ENCODE data around the gene PDCD4.

The PDCD4 gene

GRCh38 chr10:110947061-110947595, 75.4 kb downstream of the PDCD4 start:
- no peak overlapping the region for H3K4me3 ChIP-seq (ENCODE audit: control insufficient read depth, low read depth, low read length)
- no peak for DNase-seq (ENCODE audit: low read depth)
- TF ChIP-seq CTCF (IDR thresholded peaks at IDR 0.05; ENCODE audit: control insufficient read depth, insufficient read depth, low read depth, low read length, missing control alignments), result no peak

Measured in AG09309 (cell line).